Middle frontal gyrus (tissue), 1 donor: Measurements from ENCODE around the gene KNSTRN.

Experiments
- DNase-seq: peaks from one replicate; pipeline ENCODE4 v3.0.0-alpha.2; 2015; ENCODE audit warnings: low spot score; ENCODE audit errors: extremely low spot score

The KNSTRN gene

DNA sequence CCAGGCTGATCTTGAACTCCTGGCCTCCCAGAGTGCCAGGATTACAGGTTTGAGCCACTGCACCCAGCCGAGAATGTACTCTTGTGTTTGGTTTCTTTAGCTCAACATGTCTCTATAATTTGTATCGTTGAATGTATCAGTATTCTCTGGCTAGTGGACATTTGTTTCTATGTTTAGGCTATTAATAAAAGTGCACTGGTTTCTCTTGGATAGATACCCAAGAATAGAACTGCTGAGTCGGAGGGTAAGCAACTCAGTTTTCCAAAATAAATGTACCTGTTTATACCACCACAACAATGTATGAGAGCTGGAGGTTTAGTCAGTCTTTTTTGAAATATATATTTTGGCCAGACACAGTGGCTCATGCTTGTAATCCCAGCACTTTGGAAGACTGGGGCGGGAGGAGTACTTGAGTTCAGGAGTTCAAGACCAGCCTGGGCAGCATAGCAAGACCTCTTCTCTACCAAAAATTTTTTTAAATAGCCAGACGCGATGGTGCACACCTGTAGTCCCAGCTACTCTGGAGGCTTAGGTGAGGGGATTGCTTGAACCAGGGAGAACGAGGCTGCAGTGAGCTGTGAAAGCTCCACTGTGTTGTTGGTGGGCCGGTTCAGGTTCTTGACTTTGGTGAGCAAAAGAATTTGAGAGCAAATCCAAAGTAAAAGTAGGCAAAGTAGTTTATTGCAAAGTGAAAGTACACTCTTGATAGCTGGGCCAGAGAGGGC lies 15.3 kb downstream of the KNSTRN start:
- no peak for DNase-seq

DNA sequence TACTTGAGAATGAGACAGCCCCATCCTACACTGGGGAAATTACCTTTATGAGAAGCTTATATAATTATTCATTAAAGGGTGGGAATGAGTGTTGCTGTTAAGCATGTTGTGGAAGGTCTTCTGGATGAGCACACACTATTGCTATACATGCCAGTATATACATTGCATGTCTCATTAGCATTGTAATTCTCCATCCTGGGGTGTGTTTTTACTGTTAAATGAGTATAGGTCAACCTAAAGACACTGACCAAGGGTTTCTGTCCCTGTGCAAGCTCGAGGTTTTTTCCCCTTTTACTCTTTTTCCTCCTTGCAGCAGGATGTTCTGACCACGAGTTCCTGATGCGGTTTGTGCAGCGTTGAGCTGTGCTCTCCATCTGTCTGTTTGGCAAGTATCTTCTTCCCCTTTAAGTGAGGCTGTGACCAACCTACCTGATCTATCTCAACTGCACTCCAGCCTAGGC lies 15.9 kb downstream of the KNSTRN start:
- no peak for DNase-seq

DNA sequence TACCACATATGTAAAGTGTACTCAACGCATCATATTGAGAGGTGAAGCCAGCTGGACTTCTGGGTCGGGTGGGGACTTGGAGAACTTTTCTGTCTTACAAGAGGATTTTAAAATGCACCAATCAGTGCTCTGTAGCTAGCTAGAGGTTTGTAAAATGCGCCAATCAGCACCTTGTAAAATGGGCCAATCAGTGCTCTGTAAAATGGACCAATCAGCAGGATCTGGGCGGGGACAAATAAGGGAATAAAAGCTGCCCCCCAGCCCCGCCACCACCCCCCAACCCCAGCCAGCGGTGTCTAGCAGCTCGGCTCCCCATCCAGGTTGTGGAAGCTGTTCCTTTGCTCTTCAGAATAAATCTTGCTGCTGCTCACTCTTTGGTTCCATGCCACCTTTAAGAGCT lies 16.8 kb downstream of the KNSTRN start:
- no peak for DNase-seq

DNA sequence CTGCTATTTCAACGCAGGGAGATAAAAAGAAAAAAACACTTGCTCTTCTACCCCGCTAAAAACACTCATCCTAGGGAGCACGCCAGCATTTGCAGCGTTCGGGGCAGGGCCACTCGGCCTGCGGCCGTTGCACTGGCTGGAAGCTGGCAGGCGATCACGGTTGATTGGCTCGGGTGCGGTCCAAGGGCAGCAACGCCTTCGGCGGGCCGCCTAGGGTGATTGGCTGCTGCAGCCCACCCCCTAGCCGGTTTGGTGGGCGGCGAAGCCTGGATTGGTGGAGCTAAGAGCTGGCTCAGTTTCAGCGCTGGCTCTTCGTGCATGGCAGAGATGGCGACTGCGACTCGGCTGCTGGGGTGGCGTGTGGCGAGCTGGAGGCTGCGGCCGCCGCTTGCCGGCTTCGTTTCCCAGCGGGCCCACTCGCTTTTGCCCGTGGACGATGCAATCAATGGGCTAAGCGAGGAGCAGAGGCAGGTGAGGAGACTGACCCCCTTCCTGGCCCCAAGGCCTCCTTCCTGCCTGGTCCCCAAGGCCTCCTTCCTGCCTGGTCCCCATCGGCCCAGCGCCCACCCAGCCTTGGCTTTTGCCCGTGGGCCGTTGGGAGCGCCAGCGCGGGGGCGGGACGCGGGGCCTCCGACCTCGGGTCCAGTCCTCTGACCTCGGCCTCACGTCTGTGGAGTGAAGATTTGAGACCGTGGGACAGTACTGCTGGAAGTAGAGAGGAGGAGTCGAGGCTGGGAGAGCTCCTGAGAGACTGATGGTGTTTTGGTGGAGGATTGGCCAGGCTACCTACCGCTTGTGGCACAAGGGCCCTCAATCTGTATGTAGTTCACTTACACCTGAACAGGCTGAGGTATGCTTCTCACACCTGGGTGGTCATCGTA lies 23.2 kb downstream of the KNSTRN start, which contains the start of gene IVD:
Gene IVD (plus strand): TSS at position 295 of the 881 bp plus-strand sequence. CDS start 33 bp downstream, at position 328.
- peak; percentile 96 for DNase-seq

DNA sequence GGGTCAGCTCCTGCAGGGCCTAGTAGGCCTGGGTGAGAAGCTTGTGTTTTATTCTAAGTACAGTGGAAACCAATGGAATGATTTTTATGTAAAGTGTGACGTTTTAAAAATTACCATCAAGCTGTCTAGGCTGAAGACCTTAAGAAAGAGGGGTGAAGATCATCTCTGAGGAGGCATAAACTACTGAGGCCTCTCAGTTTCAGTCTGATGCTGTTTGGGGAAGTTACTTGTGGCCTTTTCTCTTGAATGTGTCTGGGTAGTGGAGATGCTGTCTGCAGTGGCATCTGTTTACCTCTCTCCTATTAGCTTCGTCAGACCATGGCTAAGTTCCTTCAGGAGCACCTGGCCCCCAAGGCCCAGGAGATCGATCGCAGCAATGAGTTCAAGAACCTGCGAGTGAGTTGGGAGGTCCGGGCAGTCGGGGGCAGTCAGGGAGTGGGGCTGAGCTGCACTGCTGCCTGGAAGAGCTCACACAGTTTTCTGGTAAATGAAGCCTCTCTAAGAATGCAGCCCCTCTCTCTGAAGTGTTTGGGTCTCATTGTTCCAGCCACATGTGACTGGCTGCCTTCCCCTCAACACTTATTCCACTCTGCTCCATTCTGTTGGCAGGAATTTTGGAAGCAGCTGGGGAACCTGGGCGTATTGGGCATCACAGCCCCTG lies 24.9 kb downstream of the KNSTRN start:
- DNase-seq: no peak

DNA sequence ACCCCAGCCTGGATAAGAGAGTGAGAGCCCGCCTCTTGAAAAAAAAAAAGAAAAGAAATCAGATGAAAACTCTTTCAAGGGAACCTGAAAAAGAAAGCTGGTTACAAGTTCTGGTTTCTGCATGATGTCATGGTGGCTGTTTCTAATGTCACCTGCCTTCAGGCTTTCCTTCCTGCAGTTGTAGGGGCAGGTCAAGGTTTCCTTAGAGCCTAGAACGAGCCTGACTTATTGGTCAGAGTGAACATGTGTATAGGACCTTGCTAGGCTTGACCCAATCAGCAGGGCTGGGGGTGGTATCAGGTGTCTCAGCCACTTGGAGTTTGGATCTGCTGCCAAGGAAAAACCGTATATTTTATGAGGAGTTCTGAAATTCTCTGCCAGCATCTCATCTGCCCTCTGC lies 26.8 kb downstream of the KNSTRN start:
- no peak for DNase-seq

DNA sequence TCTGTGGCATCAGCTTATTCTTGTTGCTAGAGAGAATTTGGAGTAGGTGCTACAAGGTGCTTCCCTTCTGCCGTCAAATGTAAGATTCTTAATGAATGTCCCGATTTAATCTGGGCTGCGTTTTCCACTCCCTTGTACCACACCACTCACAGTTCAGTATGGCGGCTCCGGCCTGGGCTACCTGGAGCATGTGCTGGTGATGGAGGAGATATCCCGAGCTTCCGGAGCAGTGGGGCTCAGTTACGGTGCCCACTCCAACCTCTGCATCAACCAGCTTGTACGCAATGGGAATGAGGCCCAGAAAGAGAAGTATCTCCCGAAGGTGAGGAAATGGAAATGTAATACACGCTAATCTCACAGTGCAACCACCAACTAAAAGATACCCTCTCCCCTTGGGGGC lies 28.0 kb downstream of the KNSTRN start:
- no peak for DNase-seq

DNA sequence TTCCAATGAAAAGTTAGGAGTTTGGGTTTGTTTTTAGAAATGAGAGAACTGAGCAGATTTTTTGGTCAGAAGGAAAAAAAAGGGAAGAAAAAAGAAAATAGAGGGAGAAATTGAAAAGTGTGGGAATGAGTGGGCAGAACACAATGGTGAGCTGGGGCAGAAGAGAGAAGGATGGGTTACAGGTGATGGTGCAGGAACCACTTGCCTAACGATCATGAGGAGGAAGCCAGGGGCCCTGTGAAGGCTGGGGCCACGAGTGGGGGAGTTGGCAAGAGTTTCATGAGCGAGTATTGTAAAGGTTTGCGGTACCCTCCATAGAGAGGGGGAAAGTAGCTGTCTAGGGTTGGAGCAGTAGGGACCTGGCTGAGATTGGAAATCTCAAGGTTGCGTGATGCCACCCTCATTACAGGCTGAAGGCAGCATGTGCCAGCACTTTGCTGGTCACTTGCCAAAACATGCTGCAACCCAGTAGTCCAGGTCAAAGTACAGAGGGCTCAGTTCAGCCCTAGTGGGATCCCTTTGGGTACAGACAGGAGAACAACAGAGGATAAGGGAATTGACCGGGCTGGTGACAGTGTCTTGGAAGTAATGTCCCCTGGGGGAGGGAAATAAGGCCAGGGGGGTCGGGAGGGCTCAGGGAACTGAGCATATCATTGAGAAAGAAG lies 29.7 kb downstream of the KNSTRN start:
- no peak for DNase-seq

DNA sequence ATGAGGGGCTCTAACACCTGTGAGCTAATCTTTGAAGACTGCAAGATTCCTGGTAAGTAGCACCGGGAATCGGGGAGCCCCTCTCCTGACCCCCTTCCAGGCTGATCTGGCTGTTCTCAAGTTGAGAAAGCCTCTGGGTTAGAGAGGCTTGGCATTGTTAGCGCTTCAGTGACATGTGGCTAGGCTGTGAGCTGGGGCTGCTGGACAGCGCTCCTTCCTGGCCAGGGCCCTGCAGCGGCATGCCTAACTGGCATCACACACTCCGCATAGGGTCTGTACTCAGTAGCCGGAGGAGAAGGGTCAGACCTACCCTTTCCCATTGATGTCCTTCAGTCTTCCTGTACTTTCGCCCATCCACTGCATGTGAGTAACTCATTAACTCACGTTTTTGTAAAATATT lies 30.5 kb downstream of the KNSTRN start:
- no peak for DNase-seq

DNA sequence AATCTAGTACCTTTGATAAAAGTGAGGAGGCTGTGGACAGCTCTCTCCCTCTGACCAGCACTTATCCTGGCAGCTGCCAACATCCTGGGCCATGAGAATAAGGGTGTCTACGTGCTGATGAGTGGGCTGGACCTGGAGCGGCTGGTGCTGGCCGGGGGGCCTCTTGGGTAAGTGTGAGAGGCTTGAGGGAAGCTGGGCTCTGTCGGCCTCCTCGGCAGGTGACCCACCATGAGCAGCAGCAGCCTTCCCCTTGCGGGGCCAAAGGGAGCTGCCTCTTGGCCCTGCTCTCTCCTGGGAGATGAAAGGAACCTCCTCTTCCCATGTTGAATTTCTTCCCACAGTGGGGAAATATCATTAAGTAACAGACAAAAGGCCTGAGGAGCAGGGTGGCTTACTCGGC lies 32.3 kb downstream of the KNSTRN start:
- DNase-seq: no peak

DNA sequence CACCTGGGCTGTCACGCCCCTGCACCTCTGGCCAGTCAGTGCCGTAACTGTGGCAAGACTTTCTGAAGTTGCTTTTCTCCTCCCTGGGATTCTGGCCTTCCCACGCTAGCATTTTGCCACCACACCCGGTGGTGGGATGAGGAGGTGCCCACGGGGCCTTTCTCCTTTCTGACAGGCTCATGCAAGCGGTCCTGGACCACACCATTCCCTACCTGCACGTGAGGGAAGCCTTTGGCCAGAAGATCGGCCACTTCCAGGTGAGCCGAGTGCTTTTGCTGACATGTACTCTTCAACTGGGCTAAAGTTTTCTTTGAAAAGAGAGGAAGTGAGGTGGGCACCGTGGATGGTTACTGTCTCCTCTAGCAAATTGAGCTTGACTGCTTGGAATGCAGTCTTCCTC lies 32.7 kb downstream of the KNSTRN start:
- DNase-seq: no peak

DNA sequence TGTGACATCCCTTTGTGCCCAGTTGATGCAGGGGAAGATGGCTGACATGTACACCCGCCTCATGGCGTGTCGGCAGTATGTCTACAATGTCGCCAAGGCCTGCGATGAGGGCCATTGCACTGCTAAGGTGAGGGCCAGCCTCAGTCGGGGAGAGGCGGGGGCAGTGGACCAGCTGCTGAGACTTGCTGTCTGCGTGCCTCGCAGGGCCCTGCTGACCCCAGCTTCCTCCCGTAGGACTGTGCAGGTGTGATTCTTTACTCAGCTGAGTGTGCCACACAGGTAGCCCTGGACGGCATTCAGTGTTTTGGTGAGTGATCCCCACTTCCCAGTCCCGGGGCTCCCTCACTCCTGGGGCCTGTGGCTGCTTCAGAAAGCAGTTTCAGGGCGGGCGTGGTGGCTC lies 33.5 kb downstream of the KNSTRN start:
- DNase-seq: no peak

DNA sequence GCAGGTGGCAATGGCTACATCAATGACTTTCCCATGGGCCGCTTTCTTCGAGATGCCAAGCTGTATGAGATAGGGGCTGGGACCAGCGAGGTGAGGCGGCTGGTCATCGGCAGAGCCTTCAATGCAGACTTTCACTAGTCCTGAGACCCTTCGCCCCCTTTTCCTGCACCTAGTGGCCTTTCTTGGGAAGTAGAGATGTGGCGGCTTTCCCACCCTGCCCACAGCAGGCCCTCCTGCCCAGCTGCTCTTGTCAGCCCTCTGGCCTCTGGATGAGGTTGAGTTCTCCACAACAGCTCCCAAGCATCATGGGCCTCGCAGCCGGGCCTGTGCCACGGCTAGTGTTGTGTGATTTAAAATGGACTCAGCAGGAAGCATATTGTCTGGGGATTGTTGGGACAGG lies 35.6 kb downstream of the KNSTRN start:
- DNase-seq: no peak

DNA sequence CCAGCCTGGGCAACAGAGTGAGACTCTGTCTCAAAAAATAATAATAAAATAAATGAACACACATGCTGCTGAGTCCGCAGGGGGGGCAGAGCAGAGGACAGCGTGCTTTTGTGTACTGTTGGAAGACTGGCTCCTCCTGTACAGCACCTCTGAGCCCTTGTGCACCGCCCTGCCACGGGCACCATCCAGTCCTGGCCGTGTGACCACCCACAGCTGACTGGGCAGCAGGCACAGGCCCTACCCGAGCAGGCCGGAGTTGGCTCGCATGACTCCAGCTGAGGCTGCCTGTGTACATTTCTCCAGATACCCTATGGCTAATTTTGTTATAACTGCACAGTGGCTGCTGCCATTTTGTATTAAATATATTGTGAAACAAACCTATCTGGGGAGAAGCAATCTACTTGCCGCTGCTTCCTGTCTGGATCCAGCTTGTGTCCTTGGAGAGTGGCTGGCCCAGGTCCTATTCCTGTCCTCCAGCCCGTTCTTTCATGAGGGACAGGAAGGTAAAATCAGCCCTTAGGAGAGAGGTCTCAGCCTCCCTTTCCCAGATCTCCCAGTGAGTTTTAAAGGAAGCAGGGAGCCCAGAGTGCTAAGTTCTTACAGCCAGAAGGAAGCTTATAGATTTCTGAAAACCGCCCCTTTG lies 37.7 kb downstream of the KNSTRN start:
- DNase-seq: no peak

DNA sequence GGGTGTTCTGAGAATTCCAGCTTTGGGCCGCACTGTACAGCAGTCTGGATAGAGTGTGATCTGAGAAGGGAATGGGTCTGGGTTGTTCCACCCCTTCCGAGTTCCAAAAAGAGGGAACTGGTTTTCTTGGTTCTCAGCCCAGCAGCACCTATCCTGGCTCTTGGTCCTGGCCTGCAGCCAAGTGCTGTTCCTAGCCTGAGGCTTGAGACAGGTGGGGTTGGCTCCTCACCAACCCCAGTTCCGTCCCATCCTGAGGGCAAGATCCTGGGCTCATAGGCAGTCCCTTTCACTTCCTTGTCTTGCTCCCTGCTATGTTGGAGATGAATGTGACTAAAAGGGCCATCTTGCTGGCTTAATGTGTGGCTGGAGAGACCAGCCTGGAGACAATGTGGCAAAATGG lies 38.3 kb downstream of the KNSTRN start:
- no peak for DNase-seq

DNA sequence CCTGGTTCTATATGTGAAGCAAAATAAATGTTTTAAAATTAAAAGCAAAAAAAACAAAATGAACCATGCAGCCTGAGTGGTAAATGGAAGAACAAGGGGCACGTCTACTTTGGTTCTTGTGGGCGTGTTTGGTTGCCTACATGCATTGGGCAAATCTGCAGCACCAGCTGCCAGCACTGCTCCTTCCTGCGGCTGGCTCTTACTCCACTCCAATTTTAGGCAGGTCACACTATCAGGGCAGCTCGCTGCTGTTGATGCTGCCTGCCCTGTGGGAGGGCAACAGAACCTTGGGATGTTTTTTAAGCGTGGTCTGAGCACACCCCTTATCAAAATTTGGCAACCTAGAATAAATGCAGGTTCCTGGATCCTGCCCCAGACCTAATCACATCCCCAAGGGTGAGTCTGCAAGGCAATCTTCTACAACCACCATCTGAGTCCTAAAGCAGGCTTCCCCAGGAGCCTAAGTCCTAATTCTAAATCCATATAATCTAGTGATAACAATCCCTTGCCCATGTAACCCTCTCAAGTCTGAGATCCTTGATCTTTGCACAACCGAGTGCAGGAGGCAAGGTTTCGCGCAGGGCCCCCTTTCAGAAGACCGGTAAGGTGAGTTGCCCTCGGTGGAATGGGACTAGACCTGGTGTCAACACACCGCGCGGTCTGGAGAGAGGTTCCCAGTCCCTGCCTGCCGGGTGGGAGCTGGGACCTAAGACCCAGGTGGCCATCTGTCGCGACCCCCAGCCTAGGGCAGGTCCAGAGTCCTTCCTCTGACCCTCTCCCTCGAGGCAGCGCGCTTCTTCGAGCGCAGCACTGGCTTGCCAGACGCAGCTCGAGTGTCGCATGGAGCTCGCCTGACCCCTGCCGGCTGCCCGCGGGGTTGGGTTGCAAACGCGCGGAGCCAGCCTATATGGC lies 39.0 kb downstream of the KNSTRN start:
- DNase-seq: no peak

DNA sequence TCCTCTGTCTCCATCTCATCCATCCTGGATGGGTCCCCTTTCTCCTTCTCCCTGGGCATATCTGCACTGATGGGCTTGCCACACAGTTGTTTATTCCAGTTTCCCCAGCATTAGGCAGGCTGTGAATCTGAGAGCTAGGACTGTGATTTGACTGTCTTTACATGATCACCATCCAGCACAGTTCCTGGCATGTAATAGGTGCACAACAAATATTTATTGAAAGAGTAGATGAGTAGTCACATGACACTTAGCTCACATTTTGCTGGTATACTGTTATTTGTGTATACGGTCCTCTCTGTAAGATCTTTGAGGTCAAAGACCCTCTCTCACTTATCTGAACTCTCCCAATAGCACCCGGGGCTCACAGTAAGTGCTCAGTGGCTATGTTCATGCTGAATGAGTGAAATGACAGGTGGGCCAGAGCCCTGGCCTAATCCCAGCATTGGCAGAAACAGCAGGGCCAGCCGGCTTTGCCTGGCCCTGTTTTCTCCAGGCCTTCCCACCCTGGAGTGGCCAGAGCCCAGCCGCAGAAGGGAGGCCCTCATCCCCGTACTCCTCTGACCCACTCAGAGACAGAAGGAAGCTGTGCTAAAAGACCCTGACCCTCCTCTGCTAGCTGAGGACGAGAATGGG lies 42.1 kb downstream of the KNSTRN start:
- no peak for DNase-seq

DNA sequence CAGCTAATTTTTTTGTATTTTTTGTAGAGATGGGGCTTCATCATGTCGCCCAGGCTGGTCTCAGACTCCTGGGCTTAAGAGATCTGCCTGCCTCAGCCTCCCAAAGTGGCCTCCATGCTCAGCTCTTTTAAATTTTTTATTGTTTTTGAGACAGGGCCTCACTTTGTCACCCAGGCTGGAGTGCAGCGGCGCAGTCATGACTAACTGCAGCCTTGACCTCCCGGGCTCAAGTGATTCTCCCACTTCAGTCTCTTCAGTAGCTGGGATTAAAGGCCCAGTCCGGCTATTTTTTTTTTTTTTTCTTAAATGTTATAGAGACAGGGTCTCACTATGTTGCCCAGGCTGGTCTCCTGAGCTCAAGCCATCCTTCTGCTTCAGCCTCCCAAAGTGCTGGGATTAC lies 43.2 kb downstream of the KNSTRN start:
- no peak for DNase-seq

DNA sequence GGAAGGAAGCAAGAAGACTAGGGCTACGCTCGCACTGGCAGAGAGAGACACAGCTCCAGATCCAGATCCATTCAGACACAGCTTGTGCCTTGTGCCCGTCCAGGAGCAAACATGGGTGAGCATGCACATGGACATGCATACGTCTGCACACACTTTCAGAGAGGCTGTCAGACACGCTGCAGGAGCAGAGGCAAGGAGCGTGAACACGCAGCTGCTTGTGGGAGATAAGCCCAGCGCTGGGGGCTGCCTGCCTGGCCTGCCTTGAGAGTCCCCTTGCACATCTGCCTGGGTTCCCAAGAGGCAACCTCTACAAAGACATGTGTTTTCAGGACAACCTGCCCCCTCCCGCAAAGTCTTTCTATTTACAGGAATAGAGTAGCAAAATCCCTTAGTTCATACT lies 44.7 kb downstream of the KNSTRN start:
- DNase-seq: no peak
